GM12878 (cell line): ENCODE results near the gene PRKCE. TPM values are rescaled to one million over a fixed set of nuclear protein-coding genes. Genes with fewer than 3 reads are reported as not detected.

Experiments used
- ATAC-seq: fragments of 200-7000 bp; cut with Tn5 transposase; 3 replicates; pipeline ENCODE4 v1.9.1; 2020; ENCODE audit warnings: mild to moderate bottlenecking, moderate library complexity
- BruUV-seq: library from RNA; stranded (reverse); fragments of 400-500 nt; replicated peaks from 2 replicates; lab custom pipeline; 2021; lab: Mats Ljungman, UMichigan
- CTCF ChIA-PET: fragments of 300-600 bp; sonication (Branson Sonifier 250); formaldehyde crosslinking; extraction: SDS; loops from one replicate; lab custom pipeline; 2021; ENCODE audit warnings: inconsistent platforms; lab: Yijun Ruan, JAX
- POLR2A ChIA-PET: fragments of 350-600 bp; formaldehyde crosslinking; extraction: SDS; loops from one replicate; lab custom pipeline; 2021; ENCODE audit warnings: inconsistent platforms; lab: Charles Lee
- RAD21 ChIA-PET: fragments of 300-600 bp; sonication (Branson Sonifier 250); formaldehyde crosslinking; loops from one replicate; lab custom pipeline; 2023; ENCODE audit warnings: antibody characterized with exemption; ENCODE audit not compliant: unreplicated experiment; lab: Charles Lee
- SMC1A ChIA-PET: fragments of 300-600 bp; sonication (Branson Sonifier 250); formaldehyde crosslinking; loops from one replicate; lab custom pipeline; 2023; ENCODE audit not compliant: unreplicated experiment, uncharacterized antibody; lab: Charles Lee
- DNase-seq: peaks from one replicate; pipeline ENCODE4 v3.0.0-alpha.2; 2011; ENCODE audit warnings: low read depth, low spot score
- FAIRE-seq: peaks from 3 replicates; lab custom pipeline; 2011; peaks lifted over from hg19 to GRCh38; lab: Jason Lieb, UNC
- H2AFZ ChIP-seq: 2 replicates; pipeline ENCODE4 v1.6.0; 2011; ENCODE audit warnings: low read depth, low read length, control low read depth; ENCODE audit not compliant: control insufficient read depth
- H3K27ac ChIP-seq: 2 replicates; pipeline ENCODE4 v1.5.1; 2011; ENCODE audit warnings: control low read depth; ENCODE audit not compliant: control insufficient read depth, insufficient read depth
- H3K27me3 ChIP-seq, 2 experiments: replicated peaks in 1 of 2; 2 replicates each; pipeline versions ENCODE4 v1.6.0 to v1.6.1; 2011; ENCODE audit warnings: low read length in 1 of 2; ENCODE audit not compliant: control insufficient read depth in 2 of 2, insufficient read depth in 2 of 2
- H3K36me3 ChIP-seq, 2 experiments: 2 replicates each; pipeline ENCODE4 v1.5.1; 2011; ENCODE audit warnings: low read length in 1 of 2; ENCODE audit not compliant: control insufficient read depth in 2 of 2, insufficient read depth in 2 of 2
- H3K4me1 ChIP-seq: 2 replicates; pipeline ENCODE4 v1.6.1; 2011; ENCODE audit warnings: mild to moderate bottlenecking, low read length, moderate library complexity, mixed read lengths; ENCODE audit not compliant: control insufficient read depth, insufficient read depth
- H3K4me2 ChIP-seq: 2 replicates; pipeline ENCODE4 v1.6.0; 2011; ENCODE audit warnings: control low read depth; ENCODE audit not compliant: control insufficient read depth, insufficient read depth
- H3K4me3 ChIP-seq: fragments of 200-600 bp; sonication (generic); 2 replicates; pipeline ENCODE4 v1.5.1; 2016
- H3K79me2 ChIP-seq: 2 replicates; pipeline ENCODE4 v1.6.0; 2011; ENCODE audit warnings: low read length; ENCODE audit not compliant: control insufficient read depth, insufficient read depth
- H3K9ac ChIP-seq: 2 replicates; pipeline ENCODE4 v1.8.0; 2011; ENCODE audit warnings: low read length, control low read depth, mixed read lengths; ENCODE audit not compliant: control insufficient read depth, insufficient read depth
- H3K9me3 ChIP-seq: replicated peaks from 3 replicates; pipeline ENCODE4 v1.5.1; 2011; ENCODE audit warnings: mild to moderate bottlenecking, low read length; ENCODE audit not compliant: control insufficient read depth, insufficient read depth
- H4K20me1 ChIP-seq: 2 replicates; pipeline ENCODE4 v1.6.0; 2011; ENCODE audit not compliant: control insufficient read depth, insufficient read depth
- MLLT1 ChIP-seq: fragments of 450-650 bp; IDR thresholded peaks from 2 replicates; pipeline ENCODE4 v1.6.1; 2016; ENCODE audit warnings: mild to moderate bottlenecking
- NKRF ChIP-seq: fragments of 450-650 bp; conservative IDR thresholded peaks from 2 replicates; pipeline ENCODE4 v1.6.1; 2017; ENCODE audit warnings: mild to moderate bottlenecking, moderate library complexity
- WGBS: methylation state at CpG from one replicate; pipeline ENCODE4 v1.1.6; 2016; ENCODE audit warnings: low lambda C conversion rate; ENCODE audit not compliant: insufficient replicate concordance, insufficient coverage; ENCODE audit errors: missing lambda C conversion rate; 5-methylcytosine and 5-hydroxymethylcytosine counted together
- in situ Hi-C: fragments of 300-500 bp; cut with MboI; formaldehyde crosslinking; loops from 9 replicates; pipeline ENCODE4 v1.14.3; 2018; ENCODE audit warnings: mixed read lengths
- intact Hi-C: fragments of 100-400 bp; cut with micrococcal nuclease; formaldehyde crosslinking; loops from one replicate; pipeline ENCODE4 v1.14.2; 2022; ENCODE audit not compliant: unreplicated experiment
- polyA plus RNA-seq, 11 experiments: library from polyadenylated mRNA; depleted of rRNA in 4 of 11; unstranded in 6 of 11; stranded (reverse) in 5 of 11; fragments of >200 nt; fragmentation: Nextera tagmentation in 4 of 11; fragmentation: Illumina TruSeq in 1 of 11; extraction: Ambion mirVana in 4 of 11; extraction: Trizol in 1 of 11; gene quantifications; 1 replicate in 1 of 11; 2 replicates in 10 of 11; pipeline versions ENCODE4 v1.2.1 to v1.2.3, GENCODE V29; 2011 to 2016; ENCODE audit warnings: inconsistent platforms in 2 of 11, missing spikeins in 2 of 11, low read depth in 1 of 11
- total RNA-seq, 4 experiments: library from RNA; depleted of rRNA in 3 of 4; stranded (reverse); fragments of >200 nt in 3 of 4; fragmentation: Illumina TruSeq in 1 of 4; extraction: Trizol in 1 of 4; gene quantifications; 2 replicates each; pipeline versions ENCODE4 v1.2.1 to v1.2.3, GENCODE V29; 2013 to 2021

The PRKCE gene
- total and polyA plus RNA-seq, 10 of the 15 experiments (the other 5 are each of a cell fraction or from before 2014, with no cell fraction given), result 2.6 to 28.2 (median 11.3) TPM

DNA sequence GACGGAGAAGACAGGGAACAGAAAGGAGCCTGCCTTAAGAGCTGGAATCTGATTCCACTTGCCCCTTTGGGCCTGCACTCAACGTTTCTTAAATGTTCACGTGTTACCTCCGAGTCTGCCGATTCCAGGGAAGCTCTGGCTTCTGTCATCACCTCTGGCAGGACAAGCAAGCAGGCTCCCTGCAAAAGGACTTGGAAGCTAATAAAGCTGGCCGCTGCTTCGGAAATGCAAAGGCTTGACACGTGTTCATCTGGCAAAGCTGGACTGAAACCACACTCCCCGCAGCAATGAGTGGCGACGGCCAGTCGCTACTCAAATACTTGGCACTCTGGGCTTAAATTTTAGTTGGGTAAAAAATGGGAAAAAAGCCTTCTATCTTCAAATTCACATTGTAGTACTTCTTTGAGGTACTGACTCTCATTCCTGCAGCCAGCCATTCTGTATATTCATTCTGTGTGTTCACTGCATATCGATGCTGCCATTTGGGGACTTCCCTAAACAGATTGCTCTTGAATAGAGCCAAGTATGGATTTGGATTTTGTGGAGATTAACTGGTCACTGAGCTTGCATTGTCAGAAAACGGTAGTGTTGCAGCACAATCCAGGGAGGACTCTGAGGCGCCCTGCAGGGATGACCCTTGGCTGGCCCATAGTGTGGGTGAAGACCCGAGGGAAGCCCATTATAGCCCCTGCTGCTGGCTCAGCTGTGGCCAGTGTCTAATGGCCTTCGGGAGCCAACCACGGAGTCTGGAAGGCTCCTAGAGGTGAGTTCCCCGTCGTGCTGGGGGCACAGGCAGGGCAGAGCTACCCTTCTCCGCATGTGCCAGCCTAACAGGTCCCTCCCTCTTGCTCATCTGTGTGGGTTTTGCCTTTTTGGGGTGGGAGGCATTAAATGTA lies 231.5 kb downstream of the PRKCE start:
- Histone ChIP-seq H3K4me3 (no peak overlapping the region), H3K36me3 (peaks cover 0 to 2% of the 10 kb centered on the region in 2 experiments; a peak in 1 of 4 replicates), H3K9me3 (no peaks in the 10 kb centered on the region; the same call in 2 of the 3 replicates), H3K9ac (no peak overlapping the region), H3K4me1 (peaks cover 17% of the 10 kb centered on the region), H3K4me2 (no peak overlapping the region), H3K79me2 (no peaks in the 10 kb centered on the region), H2AFZ (no peak overlapping the region), H3K27me3 (no peaks in the 10 kb centered on the region), H3K27ac (no peak overlapping the region), H4K20me1 (no peaks in the 10 kb centered on the region)
- ChIA-PET POLR2A (interaction anchor here (0.5 to 1.5 kb wide), 5 partner anchors 20 to 74 kb away, joined by 3 to 7 read pairs (median 4); no protein-coding TSS in a partner anchor), RAD21 (interaction anchor here (0.8 to 1.6 kb wide), 4 partner anchors 16 to 53 kb away, joined by 3 to 6 read pairs (median 4); no protein-coding TSS in a partner anchor), CTCF (interaction anchor here (0.9 to 1.4 kb wide), 3 partner anchors 15 to 53 kb away, joined by 4 to 5 read pairs (median 4); no protein-coding TSS in a partner anchor), SMC1A (interaction anchor here (1.2 to 11.4 kb wide), 4 partner anchors 11 to 153 kb away, joined by 3 to 224 read pairs (median 4); no protein-coding TSS in a partner anchor)
- no TSS peak for BruUV-seq
- 80% methylated on average over 21 of the region's 21 CpGs for WGBS
- ATAC-seq, result no peak
- no peak for FAIRE-seq
- in situ Hi-C loops (no loop called here), intact Hi-C loops (no loop called here)
- TF ChIP-seq NKRF (no peak), MLLT1 (no peak)
- no peak for DNase-seq
